Endodermal cell (in vitro differentiated cells): ENCODE results near the gene NCKAP5. TPM values are rescaled to one million over a fixed set of nuclear protein-coding genes. Genes with fewer than 3 reads are reported as not detected.

Experiments
- DNase-seq: peaks from one replicate; pipeline ENCODE4 v3.0.0-alpha.2; 2017
- H3K27ac ChIP-seq: 2 replicates; pipeline ENCODE4 v1.5.1; 2013; ENCODE audit warnings: mild to moderate bottlenecking, low read depth, low read length, moderate library complexity
- H3K27me3 ChIP-seq: 2 replicates; pipeline ENCODE4 v1.6.1; 2013; ENCODE audit warnings: mild to moderate bottlenecking, low read length, moderate library complexity; ENCODE audit not compliant: insufficient read depth, control insufficient read depth, poor library complexity, severe bottlenecking
- H3K36me3 ChIP-seq: 2 replicates; pipeline ENCODE4 v1.7.0; 2013; ENCODE audit warnings: mild to moderate bottlenecking, low read length, moderate library complexity; ENCODE audit not compliant: control insufficient read depth, insufficient read depth
- H3K4me1 ChIP-seq: one replicate; pipeline ENCODE4 v1.7.0; 2013; ENCODE audit warnings: low read length; ENCODE audit not compliant: control insufficient read depth, insufficient read depth
- H3K4me3 ChIP-seq: 2 replicates; pipeline ENCODE4 v1.5.1; 2013; ENCODE audit warnings: mild to moderate bottlenecking, low read length, moderate library complexity
- H3K9ac ChIP-seq: 2 replicates; pipeline ENCODE4 v1.6.1; 2013; ENCODE audit warnings: mild to moderate bottlenecking, low read length, moderate library complexity; ENCODE audit not compliant: poor library complexity, severe bottlenecking; ENCODE audit errors: extremely low read depth
- H3K9me3 ChIP-seq: 2 replicates; pipeline ENCODE4 v1.6.1; 2013; ENCODE audit warnings: mild to moderate bottlenecking, low read length, moderate library complexity; ENCODE audit not compliant: control insufficient read depth
- H3K27ac Mint-ChIP-seq: 2 replicates; pipeline ENCODE4 v1.8.0; 2020; ENCODE audit warnings: mixed read lengths
- H3K27me3 Mint-ChIP-seq: 2 replicates; pipeline ENCODE4 v1.8.0; 2021; ENCODE audit warnings: mild to moderate bottlenecking, mixed read lengths; ENCODE audit not compliant: insufficient read depth
- H3K36me3 Mint-ChIP-seq: 2 replicates; pipeline ENCODE4 v1.8.0; 2020; ENCODE audit warnings: low read depth, mixed read lengths
- H3K4me1 Mint-ChIP-seq: 2 replicates; pipeline ENCODE4 v1.8.0; 2020; ENCODE audit warnings: mixed read lengths
- H3K4me3 Mint-ChIP-seq: 2 replicates; pipeline ENCODE4 v1.8.0; 2020; ENCODE audit warnings: mild to moderate bottlenecking, moderate library complexity, mixed read lengths
- H3K9me3 Mint-ChIP-seq: 2 replicates; pipeline ENCODE4 v1.8.0; 2020; ENCODE audit warnings: mild to moderate bottlenecking, mixed read lengths
- WGBS, 2 experiments: methylation state at CpG; one replicate each; pipeline versions ENCODE4 v1.1.5 to v1.1.7; 2013; ENCODE audit warnings: missing lambda C conversion rate in 2 of 2, mixed read lengths in 1 of 2; ENCODE audit not compliant: insufficient coverage in 1 of 2, insufficient read length in 1 of 2; 5-methylcytosine and 5-hydroxymethylcytosine counted together
- total RNA-seq, 2 donors: library from RNA; stranded (reverse); fragmentation: NEBNext Ultra II Directional in 1 of 2; extraction: Animal tissue kit (Norgen Biotek cat#: 25700) in 1 of 2; gene quantifications; 2 replicates in 1 of 2; 3 replicates in 1 of 2; pipeline ENCODE4 v1.2.1, GENCODE V29; 2021
- TF ChIP-seq, protein P1 (sequence below): fragments of 200-600 bp; sonication (generic); conservative IDR thresholded peaks from 2 replicates; pipeline ENCODE4 v1.5.0; 2021; ENCODE audit warnings: antibody characterized with exemption, mild to moderate bottlenecking

Gene NCKAP5
- total RNA-seq, 2 donors from 2014 or later, result 0.58 to 0.92 TPM

GRCh38 chr2:132891498-132891897, 676.8 kb downstream of the NCKAP5 start:
- no peak overlapping the region for H3K4me3 ChIP-seq
- peaks cover under 1% of the 10 kb centered on the region for H3K9me3 Mint-ChIP-seq
- H3K4me3 Mint-ChIP-seq, result no peak overlapping the region

GRCh38 chr2:132886574-132886973, 681.7 kb downstream of the NCKAP5 start:
- WGBS, 2 experiments, result 72% methylated on average over 2 of the region's 2 CpGs; no CpG with 5 or more reads in 1 of the 2 experiments
- H3K27me3 Mint-ChIP-seq, result no peaks in the 10 kb centered on the region
- no peak overlapping the region for H3K27ac ChIP-seq

More at GRCh38 chr2:132891498-132891897, 676.8 kb downstream of the NCKAP5 start:
- Histone ChIP-seq H3K9me3 (no peaks in the 10 kb centered on the region), H3K36me3 (no peaks in the 10 kb centered on the region), H3K27me3 (no peaks in the 10 kb centered on the region), H3K27ac (no peak overlapping the region), H3K4me1 (no peaks in the 10 kb centered on the region), H3K9ac (no peak overlapping the region)
- Mint-ChIP-seq H3K27ac (no peak overlapping the region), H3K4me1 (no peaks in the 10 kb centered on the region), H3K36me3 (no peaks in the 10 kb centered on the region), H3K27me3 (no peaks in the 10 kb centered on the region)
- 92 to 94% methylated on average over 5 of the region's 5 CpGs for WGBS, 2 experiments
- no peak for DNase-seq
- TF ChIP-seq, protein P1, sequence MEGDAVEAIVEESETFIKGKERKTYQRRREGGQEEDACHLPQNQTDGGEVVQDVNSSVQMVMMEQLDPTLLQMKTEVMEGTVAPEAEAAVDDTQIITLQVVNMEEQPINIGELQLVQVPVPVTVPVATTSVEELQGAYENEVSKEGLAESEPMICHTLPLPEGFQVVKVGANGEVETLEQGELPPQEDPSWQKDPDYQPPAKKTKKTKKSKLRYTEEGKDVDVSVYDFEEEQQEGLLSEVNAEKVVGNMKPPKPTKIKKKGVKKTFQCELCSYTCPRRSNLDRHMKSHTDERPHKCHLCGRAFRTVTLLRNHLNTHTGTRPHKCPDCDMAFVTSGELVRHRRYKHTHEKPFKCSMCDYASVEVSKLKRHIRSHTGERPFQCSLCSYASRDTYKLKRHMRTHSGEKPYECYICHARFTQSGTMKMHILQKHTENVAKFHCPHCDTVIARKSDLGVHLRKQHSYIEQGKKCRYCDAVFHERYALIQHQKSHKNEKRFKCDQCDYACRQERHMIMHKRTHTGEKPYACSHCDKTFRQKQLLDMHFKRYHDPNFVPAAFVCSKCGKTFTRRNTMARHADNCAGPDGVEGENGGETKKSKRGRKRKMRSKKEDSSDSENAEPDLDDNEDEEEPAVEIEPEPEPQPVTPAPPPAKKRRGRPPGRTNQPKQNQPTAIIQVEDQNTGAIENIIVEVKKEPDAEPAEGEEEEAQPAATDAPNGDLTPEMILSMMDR, result no peak

GRCh38 chr2:132884705-132885104, 683.6 kb downstream of the NCKAP5 start:
- no peak overlapping the region for H3K27ac ChIP-seq
- Mint-ChIP-seq H3K27ac (no peak overlapping the region), H3K9me3 (peaks cover 3% of the 10 kb centered on the region), H3K4me1 (no peaks in the 10 kb centered on the region), H3K4me3 (no peak overlapping the region), H3K27me3 (no peaks in the 10 kb centered on the region), H3K36me3 (no peaks in the 10 kb centered on the region)
- WGBS, 2 experiments, result 93 to 96% methylated on average over 4 to 6 of the region's 6 CpGs
- TF ChIP-seq, protein P1, result no peak
- H3K27me3 ChIP-seq, result no peaks in the 10 kb centered on the region
- H3K36me3 ChIP-seq, result no peaks in the 10 kb centered on the region
- no peaks in the 10 kb centered on the region for H3K9me3 ChIP-seq
- H3K4me3 ChIP-seq, result no peak overlapping the region
- no peak for DNase-seq
- H3K4me1 ChIP-seq, result no peaks in the 10 kb centered on the region
- H3K9ac ChIP-seq, result no peak overlapping the region

More at GRCh38 chr2:132886574-132886973, 681.7 kb downstream of the NCKAP5 start:
- Histone ChIP-seq H3K27me3 (no peaks in the 10 kb centered on the region), H3K4me3 (no peak overlapping the region), H3K9ac (no peak overlapping the region), H3K36me3 (no peaks in the 10 kb centered on the region), H3K4me1 (no peaks in the 10 kb centered on the region), H3K9me3 (no peaks in the 10 kb centered on the region)
- peaks cover 3% of the 10 kb centered on the region for H3K9me3 Mint-ChIP-seq
- H3K4me1 Mint-ChIP-seq, result no peaks in the 10 kb centered on the region
- H3K4me3 Mint-ChIP-seq, result no peak overlapping the region
- no peak overlapping the region for H3K27ac Mint-ChIP-seq
- DNase-seq, result no peak
- TF ChIP-seq, protein P1, result no peak
- H3K36me3 Mint-ChIP-seq, result no peaks in the 10 kb centered on the region
